HG02973 (cell line): ENCODE results near the gene SNX13.
A peak's percentile ranks its signal among the peaks of the same experiment; 100 is the strongest.

ENCODE experiments used
- ATAC-seq: cut with Tn5 transposase; IDR thresholded peaks from one replicate; pipeline ENCODE4 v1.9.1; 2021; ENCODE audit warnings: moderate library complexity; ENCODE audit not compliant: unreplicated experiment

The SNX13 gene, protein sequence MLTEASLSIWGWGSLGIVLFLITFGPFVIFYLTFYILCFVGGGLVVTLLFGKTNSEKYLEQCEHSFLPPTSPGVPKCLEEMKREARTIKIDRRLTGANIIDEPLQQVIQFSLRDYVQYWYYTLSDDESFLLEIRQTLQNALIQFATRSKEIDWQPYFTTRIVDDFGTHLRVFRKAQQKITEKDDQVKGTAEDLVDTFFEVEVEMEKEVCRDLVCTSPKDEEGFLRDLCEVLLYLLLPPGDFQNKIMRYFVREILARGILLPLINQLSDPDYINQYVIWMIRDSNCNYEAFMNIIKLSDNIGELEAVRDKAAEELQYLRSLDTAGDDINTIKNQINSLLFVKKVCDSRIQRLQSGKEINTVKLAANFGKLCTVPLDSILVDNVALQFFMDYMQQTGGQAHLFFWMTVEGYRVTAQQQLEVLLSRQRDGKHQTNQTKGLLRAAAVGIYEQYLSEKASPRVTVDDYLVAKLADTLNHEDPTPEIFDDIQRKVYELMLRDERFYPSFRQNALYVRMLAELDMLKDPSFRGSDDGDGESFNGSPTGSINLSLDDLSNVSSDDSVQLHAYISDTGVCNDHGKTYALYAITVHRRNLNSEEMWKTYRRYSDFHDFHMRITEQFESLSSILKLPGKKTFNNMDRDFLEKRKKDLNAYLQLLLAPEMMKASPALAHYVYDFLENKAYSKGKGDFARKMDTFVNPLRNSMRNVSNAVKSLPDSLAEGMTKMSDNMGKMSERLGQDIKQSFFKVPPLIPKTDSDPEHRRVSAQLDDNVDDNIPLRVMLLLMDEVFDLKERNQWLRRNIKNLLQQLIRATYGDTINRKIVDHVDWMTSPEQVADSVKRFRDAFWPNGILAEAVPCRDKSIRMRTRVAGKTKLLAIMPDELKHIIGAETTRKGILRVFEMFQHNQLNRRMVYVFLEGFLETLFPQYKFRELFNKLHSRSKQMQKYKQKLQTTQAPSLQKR

GRCh38 chr7:17940302-17940883, at the start of gene SNX13:
Gene SNX13, minus strand, starts transcription at chr7:17940494. Its CDS starts 199 bp downstream, at chr7:17940295.
- peak; percentile 93 for ATAC-seq

DNA sequence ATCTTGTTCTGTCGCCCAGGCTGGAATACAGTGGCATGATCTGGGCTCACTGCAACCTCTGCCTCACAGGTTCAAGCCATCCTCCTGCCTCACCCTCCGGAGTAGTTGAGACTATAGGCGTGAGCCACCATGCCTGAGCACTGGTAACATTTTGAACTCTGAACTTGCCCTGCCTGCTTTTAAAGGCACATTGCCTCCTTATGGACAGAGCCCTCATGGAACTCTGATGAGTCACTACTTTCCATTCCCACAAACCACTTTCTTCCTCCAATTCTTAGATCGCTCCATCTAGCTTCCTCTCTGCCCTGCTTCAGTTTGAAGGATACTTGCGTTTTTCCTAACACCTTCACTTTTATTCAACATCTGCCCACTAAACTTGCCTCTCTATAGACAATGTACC, 49.3 kb upstream of the SNX13 start:
- no peak for ATAC-seq

GRCh38 chr7:17988858-17989257, 48.6 kb upstream of the SNX13 start:
- ATAC-seq = no peak

DNA sequence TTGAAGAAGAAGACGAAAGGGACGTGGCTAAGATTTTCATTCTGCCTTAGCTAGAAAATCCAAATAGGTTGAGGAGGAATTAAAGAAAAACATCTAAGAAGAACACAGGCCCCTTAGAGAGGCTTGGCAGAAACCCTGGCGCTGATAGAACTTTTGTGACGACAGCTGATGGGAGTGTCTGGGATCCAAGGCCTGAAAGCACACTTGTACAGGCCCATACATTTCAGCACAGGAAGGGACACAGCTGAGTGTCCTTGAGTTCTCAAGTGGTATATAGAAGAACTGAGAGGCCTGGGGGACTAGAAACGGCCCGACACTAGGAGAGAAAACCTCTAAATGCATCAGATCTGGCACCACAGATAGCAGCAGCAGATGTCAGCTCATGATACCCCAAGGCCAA, 47.8 kb upstream of the SNX13 start:
- ATAC-seq = no peak

- ATAC-seq = no peak
Measured at GRCh38 chr7:17986851-17987250, 46.6 kb upstream of the SNX13 start.

DNA sequence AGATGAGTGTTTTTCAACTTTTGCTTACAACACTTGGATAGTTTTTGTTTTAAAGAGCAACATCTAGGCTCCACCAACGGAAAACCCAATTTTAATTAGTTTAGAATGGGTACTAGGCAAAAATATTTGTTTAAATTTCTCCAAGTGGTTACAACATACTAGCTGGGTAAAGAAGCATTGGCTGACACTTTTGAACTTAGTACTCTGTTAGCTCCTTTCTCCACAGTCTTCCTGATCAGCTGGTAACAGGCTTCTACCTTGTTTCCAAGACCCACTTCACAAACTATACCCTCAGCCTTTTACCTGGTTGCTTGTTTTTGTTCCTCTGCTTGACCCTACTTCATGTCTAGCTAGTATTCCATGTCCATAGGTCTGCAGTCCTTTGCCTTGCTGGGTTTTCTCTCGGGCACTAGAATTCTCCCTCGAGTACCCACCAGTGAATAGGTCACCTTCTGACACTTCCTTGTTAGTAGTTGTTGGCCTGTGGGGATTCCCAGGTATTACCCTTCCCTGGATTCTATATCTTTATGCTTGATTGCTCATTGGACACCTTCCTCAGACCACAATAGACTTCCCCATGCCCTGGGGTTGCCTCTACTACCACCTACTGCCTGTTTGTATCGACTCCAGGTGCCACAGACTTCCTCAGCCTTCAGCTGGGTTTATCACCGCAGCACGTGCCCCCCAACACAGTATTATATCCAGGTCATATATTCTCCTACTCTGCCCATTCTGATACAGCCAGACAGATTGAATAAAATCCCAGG, 45.4 kb upstream of the SNX13 start:
- ATAC-seq = no peak

GRCh38 chr7:17984288-17984687, 44.0 kb upstream of the SNX13 start:
- no peak for ATAC-seq

GRCh38 chr7:17983221-17984062, 43.1 kb upstream of the SNX13 start:
- no peak for ATAC-seq

GRCh38 chr7:17976952-17977351, 36.7 kb upstream of the SNX13 start:
- no peak for ATAC-seq

DNA sequence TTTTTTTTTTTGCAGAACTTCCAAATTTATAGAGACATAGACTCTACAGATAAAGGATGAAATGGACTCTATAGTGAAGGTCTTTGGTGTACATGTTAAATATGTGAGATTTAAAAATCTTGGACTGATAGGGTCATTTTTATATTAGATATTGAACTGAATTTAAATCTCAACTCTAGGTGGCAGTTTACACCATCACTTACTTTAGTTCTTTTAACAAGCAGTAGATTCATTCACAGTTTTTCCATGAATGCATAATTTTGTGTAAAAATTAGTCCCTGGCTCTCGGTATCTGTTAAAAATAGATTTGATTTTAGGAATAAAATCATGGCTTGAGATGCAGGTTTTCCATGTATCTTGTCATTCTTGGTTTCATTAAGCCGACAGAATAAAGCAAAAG, 31.1 kb upstream of the SNX13 start:
- no peak for ATAC-seq

DNA sequence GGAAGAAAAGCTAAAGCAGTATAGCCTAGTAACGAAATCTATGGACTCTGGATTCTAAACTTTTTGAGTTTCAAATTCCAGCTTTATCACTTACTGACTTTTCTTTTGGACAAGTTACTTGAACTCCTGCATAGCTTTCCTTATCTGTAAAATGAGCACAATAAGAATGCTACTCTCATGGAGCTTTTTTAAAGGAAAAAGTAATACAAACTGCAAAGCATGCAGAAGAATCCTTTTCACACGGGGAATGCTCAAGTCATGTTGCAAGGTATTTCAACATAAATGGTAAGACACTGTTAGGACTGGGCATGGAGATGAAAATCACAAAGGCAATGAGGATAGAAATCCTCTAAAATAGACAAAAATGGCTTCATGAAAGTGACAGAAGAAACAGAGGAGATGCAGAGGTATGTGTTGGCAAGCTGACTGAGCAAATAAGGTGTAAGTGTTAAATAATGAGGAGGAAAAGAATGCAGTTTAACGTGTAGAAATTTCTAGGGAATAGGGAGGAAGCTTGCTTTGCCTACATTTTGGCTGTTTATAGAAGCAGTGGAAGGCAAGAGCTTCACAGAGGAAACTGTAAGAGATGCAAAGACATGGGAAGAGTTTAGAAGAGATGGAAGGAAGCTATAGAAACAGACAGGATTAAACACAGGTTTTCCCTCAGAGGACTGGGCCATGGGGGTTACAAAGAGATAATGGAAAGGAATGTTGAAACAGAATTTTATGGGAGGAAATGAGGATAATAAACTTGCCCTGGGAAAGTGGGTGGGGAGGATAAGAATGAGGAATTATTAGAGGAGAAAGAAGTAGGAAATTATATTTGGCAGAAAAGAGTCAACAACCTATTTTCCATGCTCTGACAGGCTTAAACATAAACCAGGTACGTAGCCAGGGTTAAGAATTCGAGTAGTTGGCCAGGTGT, 28.8 kb upstream of the SNX13 start:
- no peak for ATAC-seq

DNA sequence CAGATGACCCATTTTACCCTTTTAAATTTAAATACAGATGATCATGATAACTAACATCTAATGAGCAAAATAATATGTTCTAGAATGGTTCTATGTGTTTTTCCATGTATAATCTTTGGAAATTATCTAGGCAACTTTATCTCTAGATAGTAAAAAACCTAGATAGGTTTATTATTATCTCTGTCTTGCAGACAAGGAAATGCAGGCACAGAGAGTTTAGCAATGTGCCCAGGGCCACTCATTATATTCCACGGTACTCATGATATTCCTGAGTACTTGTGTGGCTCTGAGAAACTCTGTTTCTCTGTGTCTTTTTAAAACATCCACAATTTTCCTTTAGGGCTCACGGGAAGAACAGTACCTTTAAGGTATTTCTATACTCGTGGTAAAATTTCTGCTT, 26.4 kb upstream of the SNX13 start:
- no peak for ATAC-seq

DNA sequence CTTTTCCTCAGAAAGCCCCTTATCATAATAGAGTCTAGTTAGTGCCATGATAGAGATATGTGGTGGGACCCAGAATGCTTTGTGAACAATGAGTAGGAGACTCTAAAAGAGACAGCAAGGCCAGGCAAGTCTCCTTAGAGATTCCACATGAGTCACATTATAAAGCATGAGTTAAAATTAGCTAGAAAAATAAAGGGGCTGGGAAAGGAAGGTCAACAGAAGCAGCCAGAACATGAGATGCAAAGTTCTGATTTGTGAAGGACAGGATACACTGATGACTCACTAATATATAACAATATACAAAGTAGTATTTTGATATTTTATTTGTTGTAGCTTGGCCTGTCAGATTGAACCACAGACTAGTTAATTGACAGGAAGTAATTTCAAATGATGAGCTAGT, 25.3 kb upstream of the SNX13 start:
- no peak for ATAC-seq

DNA sequence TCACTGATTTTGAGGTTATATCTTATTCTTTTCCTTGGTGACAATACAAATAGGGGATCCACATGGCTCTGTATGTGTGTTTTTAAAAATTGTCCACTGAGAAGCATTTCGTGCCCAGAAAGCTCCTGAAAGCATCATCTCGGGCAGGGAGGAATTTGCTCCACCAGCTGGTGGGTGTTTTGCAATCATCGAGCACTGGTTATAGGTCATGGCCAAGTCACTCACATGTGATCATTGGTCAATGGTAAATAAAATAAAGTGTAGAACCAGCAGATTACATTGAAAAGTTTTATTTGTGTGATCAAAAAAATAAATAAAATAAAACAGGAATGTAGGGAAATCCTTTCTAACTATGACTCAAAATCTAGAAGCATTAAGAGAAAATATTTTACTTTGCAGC, 23.0 kb upstream of the SNX13 start:
- ATAC-seq = no peak

DNA sequence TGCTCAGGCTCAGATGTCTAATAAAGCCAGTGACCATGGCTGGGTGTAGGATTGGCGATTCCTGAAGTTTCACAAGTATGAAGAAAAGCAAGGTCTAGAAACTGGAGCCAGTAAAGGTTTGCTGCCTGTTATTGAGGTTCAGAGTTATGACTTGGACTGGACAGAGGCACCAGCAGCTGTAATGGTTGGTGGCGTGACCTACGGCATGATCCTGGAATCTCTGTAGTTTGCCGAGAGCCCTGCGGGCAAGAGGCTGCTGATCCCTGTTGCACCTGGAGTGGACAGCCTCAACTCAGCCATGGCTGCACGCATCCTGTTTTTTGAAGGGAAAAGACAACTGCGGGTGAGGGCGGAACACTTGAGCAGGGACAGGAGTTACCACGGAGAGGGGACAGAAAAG, 22.4 kb upstream of the SNX13 start:
- no peak for ATAC-seq

DNA sequence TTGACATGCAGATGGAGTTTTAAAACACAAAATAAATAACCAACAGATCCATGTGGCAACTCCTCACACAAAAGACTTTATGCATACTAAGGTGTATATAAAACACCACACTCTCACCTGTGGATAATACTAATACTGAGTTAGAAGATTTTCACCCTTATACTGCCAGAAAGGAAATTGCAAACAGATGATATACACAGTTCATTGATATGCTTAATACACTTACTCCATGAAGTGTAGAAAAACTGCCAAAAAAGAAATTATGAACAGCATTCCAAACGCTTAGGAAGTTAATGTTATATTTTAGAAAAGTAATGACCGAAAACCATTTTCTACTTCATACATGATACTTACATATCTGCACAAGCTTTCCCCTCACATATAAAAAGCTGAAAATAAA, 17.6 kb upstream of the SNX13 start:
- no peak for ATAC-seq

- peak; percentile 100 for ATAC-seq
Measured at GRCh38 chr7:17952387-17952786, 12.1 kb upstream of the SNX13 start.

- no peak for ATAC-seq
Measured at GRCh38 chr7:17951742-17952254, 11.5 kb upstream of the SNX13 start.
